HepG2 (cell line): Measurements from ENCODE around the gene DDX24. TPM values are rescaled to one million over a fixed set of nuclear protein-coding genes. Genes with fewer than 3 reads are reported as not detected.
A peak's percentile ranks its signal among the peaks of the same experiment; 100 is the strongest.

ENCODE experiments used
- ATAC-seq: fragments of 200-7000 bp; cut with Tn5 transposase; 3 replicates; pipeline ENCODE4 v1.9.1; 2020; ENCODE audit warnings: mild to moderate bottlenecking, moderate library complexity
- BruUV-seq: library from RNA; stranded (reverse); fragments of 400-500 nt; replicated peaks from 2 replicates; lab custom pipeline; 2021; lab: Mats Ljungman, UMichigan
- CTCF ChIA-PET: fragments of 300-600 bp; formaldehyde crosslinking; extraction: SDS; loops from one replicate; lab custom pipeline; 2021; ENCODE audit warnings: low total read pairs, inconsistent platforms, low intra/inter-chr PET ratio; lab: Yijun Ruan, JAX
- POLR2A ChIA-PET: fragments of 350-600 bp; sonication (Branson Sonifier 250); formaldehyde crosslinking; loops from one replicate; lab custom pipeline; 2020; ENCODE audit warnings: antibody characterized with exemption, inconsistent platforms; lab: Yijun Ruan, JAX
- DNase-seq: peaks from one replicate; pipeline ENCODE4 v3.0.0-alpha.2; 2015; ENCODE audit warnings: low spot score
- FAIRE-seq: peaks from 3 replicates; lab custom pipeline; 2011; peaks lifted over from hg19 to GRCh38; lab: Jason Lieb, UNC
- H2AFZ ChIP-seq: one replicate; pipeline ENCODE4 v1.6.1; 2011; ENCODE audit warnings: low read length, inconsistent platforms
- H3K27ac ChIP-seq: fragments of 300-600 bp; 3 replicates; pipeline ENCODE4 v1.8.0; 2011; ENCODE audit warnings: mixed run types, mild to moderate bottlenecking, mixed read lengths, low read length, inconsistent platforms; ENCODE audit not compliant: insufficient read depth; ENCODE audit errors: extremely low read length
- H3K27me3 ChIP-seq, 2 experiments: fragments of 200-600 bp in 1 of 2; 2 replicates in 1 of 2; 3 replicates in 1 of 2; pipeline versions ENCODE4 v1.6.0 to v1.8.0; 2011; ENCODE audit warnings: low read length in 2 of 2, mild to moderate bottlenecking in 2 of 2, moderate library complexity in 2 of 2, inconsistent platforms in 1 of 2; ENCODE audit not compliant: insufficient read depth in 2 of 2, control insufficient read depth in 1 of 2
- H3K36me3 ChIP-seq, 2 experiments: fragments of 200-600 bp in 1 of 2; replicated peaks in 1 of 2; 2 replicates in 1 of 2; 3 replicates in 1 of 2; pipeline versions ENCODE4 v1.5.1 to v1.8.0; 2011; ENCODE audit warnings: low read length in 2 of 2, inconsistent platforms in 1 of 2; ENCODE audit not compliant: insufficient read depth in 2 of 2, control insufficient read depth in 1 of 2
- H3K4me1 ChIP-seq: 2 replicates; pipeline ENCODE4 v1.5.1; 2012; ENCODE audit warnings: low read length, inconsistent platforms; ENCODE audit not compliant: insufficient read depth
- H3K4me2 ChIP-seq: 2 replicates; pipeline ENCODE4 v1.6.0; 2011; ENCODE audit warnings: low read depth, low read length, inconsistent platforms
- H3K4me3 ChIP-seq, 3 experiments: fragments of 200-600 bp in 1 of 3; sonication (generic), shearing (Covaris generic) in 1 of 3; replicated peaks in 1 of 3; 2 replicates each; pipeline ENCODE4 v1.5.1; 2011 to 2016; ENCODE audit warnings: low read length in 3 of 3, inconsistent platforms in 2 of 3, low read depth in 2 of 3, mild to moderate bottlenecking in 2 of 3, control low read depth in 1 of 3, mixed read lengths in 1 of 3; ENCODE audit not compliant: insufficient read depth in 1 of 3
- H3K79me2 ChIP-seq: one replicate; pipeline ENCODE4 v1.6.1; 2011; ENCODE audit warnings: low read length, inconsistent platforms; ENCODE audit not compliant: insufficient read depth
- H3K9ac ChIP-seq: 2 replicates; pipeline ENCODE4 v1.6.0; 2011; ENCODE audit warnings: mild to moderate bottlenecking, low read depth, low read length, inconsistent platforms; ENCODE audit not compliant: insufficient read depth
- H3K9me3 ChIP-seq: 2 replicates; pipeline ENCODE4 v1.5.1; 2012; ENCODE audit warnings: mild to moderate bottlenecking, low read length
- H4K20me1 ChIP-seq: 2 replicates; pipeline ENCODE4 v1.6.0; 2011; ENCODE audit warnings: inconsistent platforms, mild to moderate bottlenecking, low read length, moderate library complexity; ENCODE audit not compliant: insufficient read depth
- ARNT2 ChIP-seq: sonication (generic); formaldehyde crosslinking; IDR thresholded peaks from 2 replicates; pipeline ENCODE4 v1.8.0; 2022; ENCODE audit warnings: mild to moderate bottlenecking, low read depth, missing genetic modification reagents, moderate library complexity
- BCLAF1 ChIP-seq: fragments of 450-650 bp; IDR thresholded peaks from 2 replicates; pipeline ENCODE4 v1.6.1; 2017; ENCODE audit warnings: mild to moderate bottlenecking
- FUBP1 ChIP-seq: sonication (generic); formaldehyde crosslinking; IDR thresholded peaks from 2 replicates; pipeline ENCODE4 v1.5.1; 2020; ENCODE audit warnings: missing genetic modification reagents, mild to moderate bottlenecking, borderline replicate concordance
- GZF1 ChIP-seq: sonication (generic); formaldehyde crosslinking; IDR thresholded peaks from 2 replicates; pipeline ENCODE4 v1.5.1; 2020; ENCODE audit warnings: mild to moderate bottlenecking, missing genetic modification reagents
- HMG20A ChIP-seq: IDR thresholded peaks from 2 replicates; pipeline ENCODE4 v1.6.1; 2016; ENCODE audit warnings: borderline replicate concordance
- HNF4A ChIP-seq: sonication (generic); formaldehyde crosslinking; IDR thresholded peaks from 2 replicates; pipeline ENCODE4 v1.4.0; 2020; ENCODE audit warnings: missing genetic modification reagents
- PAF1 ChIP-seq: IDR thresholded peaks from 2 replicates; pipeline ENCODE4 v1.6.1; 2016; ENCODE audit warnings: missing genetic modification reagents, missing compliant biosample characterization
- SMAD3 ChIP-seq: sonication (generic); formaldehyde crosslinking; IDR thresholded peaks from 2 replicates; pipeline ENCODE4 v1.4.0; 2020; ENCODE audit warnings: missing genetic modification reagents
- TOPORS ChIP-seq: sonication (generic); formaldehyde crosslinking; IDR thresholded peaks from 2 replicates; pipeline ENCODE4 v1.8.0; 2023; ENCODE audit warnings: mild to moderate bottlenecking, missing genetic modification reagents
- ZFX ChIP-seq: sonication (generic); formaldehyde crosslinking; IDR thresholded peaks from 2 replicates; pipeline ENCODE4 v1.4.0; 2020; ENCODE audit warnings: mild to moderate bottlenecking, low read depth, missing genetic modification reagents, moderate library complexity
- ZNF335 ChIP-seq: sonication (generic); formaldehyde crosslinking; IDR thresholded peaks from 2 replicates; pipeline ENCODE4 v1.4.0; 2020; ENCODE audit warnings: missing genetic modification reagents
- ZNF547 ChIP-seq: sonication (generic); formaldehyde crosslinking; IDR thresholded peaks from 2 replicates; pipeline ENCODE4 v1.5.1; 2020; ENCODE audit warnings: mild to moderate bottlenecking, missing genetic modification reagents
- ZNF687 ChIP-seq: sonication (generic); formaldehyde crosslinking; IDR thresholded peaks from 2 replicates; pipeline ENCODE4 v1.5.1; 2020; ENCODE audit warnings: mild to moderate bottlenecking, missing genetic modification reagents, moderate library complexity
- ZNF75D ChIP-seq: sonication (generic); formaldehyde crosslinking; IDR thresholded peaks from 2 replicates; pipeline ENCODE4 v1.8.1; 2023; ENCODE audit warnings: missing genetic modification reagents, mild to moderate bottlenecking, borderline replicate concordance
- WGBS: methylation state at CpG from one replicate; pipeline ENCODE4 v1.1.6; 2017; ENCODE audit warnings: low lambda C conversion rate; 5-methylcytosine and 5-hydroxymethylcytosine counted together
- in situ Hi-C: cut with HindIII; loops from 2 replicates; pipeline ENCODE4 v1.10.0; 2017; ENCODE audit warnings: low pct_unique_long_range_greater_than_20kb; ENCODE audit not compliant: extremely low pct_ligation_motif_present
- intact Hi-C: fragments of 100-400 bp; cut with micrococcal nuclease; formaldehyde crosslinking; loops from one replicate; pipeline ENCODE4 v1.10.0; 2022; ENCODE audit not compliant: unreplicated experiment
- polyA plus RNA-seq, 8 experiments: library from polyadenylated mRNA; depleted of rRNA in 3 of 8; stranded (reverse) in 7 of 8; unstranded in 1 of 8; fragments of >200 nt; fragmentation: Illumina TruSeq in 4 of 8; extraction: Trizol in 4 of 8; gene quantifications; 2 replicates each; pipeline versions ENCODE4 v1.2.1 to v1.2.3, GENCODE V29; 2011 to 2016; ENCODE audit warnings: low read depth in 4 of 8, missing spikeins in 1 of 8, mixed read lengths in 1 of 8; ENCODE audit not compliant: insufficient read depth in 1 of 8
- total RNA-seq, 5 experiments: library from RNA; depleted of rRNA; stranded (reverse); fragments of >200 nt; fragmentation: Illumina TruSeq; extraction: Trizol; gene quantifications; 2 replicates each; pipeline ENCODE4 v1.2.3, GENCODE V29; 2016; ENCODE audit warnings: low read depth in 1 of 5

The DDX24 gene
- total and polyA plus RNA-seq, 2 of the 13 experiments (the other 11 are each of a cell fraction or from before 2014, with no cell fraction given), result 67.3 to 149 TPM

- ATAC-seq, result peak; percentile 28
- BruUV-seq, result no TSS peak
- H3K27ac ChIP-seq, result peak overlapping the region; percentile 46
- TF ChIP-seq FUBP1 (no peak), ZNF335 (CRISPR knock-in tag) (no peak), SMAD3 (CRISPR knock-in tag) (no peak), BCLAF1 (no peak), ZNF547 (CRISPR knock-in tag) (no peak), TOPORS (CRISPR knock-in tag) (no peak), ZFX (CRISPR knock-in tag) (no peak; the same call in 1 of the 2 replicates), PAF1 (CRISPR knock-in tag) (no peak), ZNF687 (CRISPR knock-in tag) (peak; percentile 57), HMG20A (0 out of 2 replicates have a peak, but pooled peaks have one; percentile 18), ZNF75D (CRISPR knock-in tag) (no peak), ARNT2 (CRISPR knock-in tag) (0 out of 2 replicates have a peak, but pooled peaks have one; percentile 65), HNF4A (CRISPR knock-in tag) (0 out of 2 replicates have a peak, but pooled peaks have one; percentile 12), GZF1 (CRISPR knock-in tag) (no peak)
Measured at GRCh38 chr14:94022532-94023411, 58.2 kb downstream of the DDX24 start.

More at GRCh38 chr14:94022532-94023411, 58.2 kb downstream of the DDX24 start:
- Histone ChIP-seq H3K79me2 (peaks cover 2% of the 10 kb centered on the region), H2AFZ (peak overlapping the region; percentile 57), H3K4me2 (peak overlapping the region; percentile 97), H4K20me1 (no peaks in the 10 kb centered on the region), H3K4me3 (peak overlapping the region; percentile 48 to 66 (median 52)), H3K4me1 (peaks cover 67% of the 10 kb centered on the region), H3K36me3 (no peaks in the 10 kb centered on the region), H3K27me3 (peaks cover 2 to 6% of the 10 kb centered on the region in 2 experiments; a peak in 4 of 5 replicates), H3K9ac (peak overlapping the region; percentile 47), H3K9me3 (no peaks in the 10 kb centered on the region)
- in situ Hi-C loops (no loop called here), intact Hi-C loops (no loop called here)
- DNase-seq, result peak; percentile 51
- peak; percentile 78 for FAIRE-seq
- CTCF ChIA-PET, result no interaction called here
- POLR2A ChIA-PET, result interaction anchor here (1.3 to 2.7 kb wide), 6 partner anchors 11 to 270 kb away, joined by 3 to 12 read pairs (median 6); partner anchors contain the start of gene SERPINA10
- 0% methylated on average over 8 of the region's 10 CpGs for WGBS
